ENCODE measurements around the gene FREM2.

- TF ChIP-seq, protein P1, sequence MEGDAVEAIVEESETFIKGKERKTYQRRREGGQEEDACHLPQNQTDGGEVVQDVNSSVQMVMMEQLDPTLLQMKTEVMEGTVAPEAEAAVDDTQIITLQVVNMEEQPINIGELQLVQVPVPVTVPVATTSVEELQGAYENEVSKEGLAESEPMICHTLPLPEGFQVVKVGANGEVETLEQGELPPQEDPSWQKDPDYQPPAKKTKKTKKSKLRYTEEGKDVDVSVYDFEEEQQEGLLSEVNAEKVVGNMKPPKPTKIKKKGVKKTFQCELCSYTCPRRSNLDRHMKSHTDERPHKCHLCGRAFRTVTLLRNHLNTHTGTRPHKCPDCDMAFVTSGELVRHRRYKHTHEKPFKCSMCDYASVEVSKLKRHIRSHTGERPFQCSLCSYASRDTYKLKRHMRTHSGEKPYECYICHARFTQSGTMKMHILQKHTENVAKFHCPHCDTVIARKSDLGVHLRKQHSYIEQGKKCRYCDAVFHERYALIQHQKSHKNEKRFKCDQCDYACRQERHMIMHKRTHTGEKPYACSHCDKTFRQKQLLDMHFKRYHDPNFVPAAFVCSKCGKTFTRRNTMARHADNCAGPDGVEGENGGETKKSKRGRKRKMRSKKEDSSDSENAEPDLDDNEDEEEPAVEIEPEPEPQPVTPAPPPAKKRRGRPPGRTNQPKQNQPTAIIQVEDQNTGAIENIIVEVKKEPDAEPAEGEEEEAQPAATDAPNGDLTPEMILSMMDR (conservative IDR thresholded peaks at IDR 0.05; ENCODE audit: low read depth, low read length): no peak
- TF ChIP-seq EZH2 (IDR thresholded peaks at IDR 0.05; ENCODE audit: low read length, unreplicated experiment): no peak
Measured at GRCh38 chr13:38824342-38824741, 137.5 kb downstream of the FREM2 start.

All from PC-3 (cell line).